ENCODE results near the gene RNFT2.

GRCh38 chr12:116735084-116735483 lies 3.0 kb upstream of the RNFT2 start:
- no peak for TF ChIP-seq CTCF (conservative IDR thresholded peaks at IDR 0.05 in 1 of 2, IDR thresholded peaks at IDR 0.05 in 1 of 2; ENCODE audit: extremely low read depth in 1 of 2, insufficient read depth in 1 of 2, low read depth in 1 of 2, low read length in 2 of 2)
- TF ChIP-seq EZH2 (IDR thresholded peaks at IDR 0.05; ENCODE audit: borderline replicate concordance, low read length), result no peak
